GM12874 (cell line): ENCODE results near the gene INHBA.

Source experiments
- CTCF ChIP-seq: IDR thresholded peaks from 2 replicates; pipeline ENCODE4 v1.5.1; 2011; ENCODE audit warnings: low read depth, mild to moderate bottlenecking, control low read depth, low read length, moderate library complexity; ENCODE audit not compliant: insufficient read depth

Gene INHBA

GRCh38 chr7:41701068-41701941, 1.6 kb downstream of the INHBA start:
- no peak for TF ChIP-seq CTCF

- TF ChIP-seq CTCF, result no peak
Measured at GRCh38 chr7:41700044-41700471, 2.8 kb downstream of the INHBA start.

- TF ChIP-seq CTCF, result no peak
Measured at GRCh38 chr7:41699516-41699915, 3.4 kb downstream of the INHBA start.

GRCh38 chr7:41698726-41699125, 4.2 kb downstream of the INHBA start:
- no peak for TF ChIP-seq CTCF

GRCh38 chr7:41698114-41698513, 4.8 kb downstream of the INHBA start:
- no peak for TF ChIP-seq CTCF

- peak; percentile 60 for TF ChIP-seq CTCF
Measured at GRCh38 chr7:41696323-41696916, 6.5 kb downstream of the INHBA start.

GRCh38 chr7:41695661-41696322, 7.1 kb downstream of the INHBA start:
- TF ChIP-seq CTCF, result no peak
